HG02642 (cell line): Measurements from ENCODE around the gene SOAT2.

Source experiments
- ATAC-seq: cut with Tn5 transposase; IDR thresholded peaks from one replicate; pipeline ENCODE4 v1.9.1; 2021; ENCODE audit warnings: mild to moderate bottlenecking; ENCODE audit not compliant: unreplicated experiment, poor library complexity

The SOAT2 gene

GRCh38 chr12:53064613-53065436, 38.5 kb upstream of the SOAT2 start:
- no peak for ATAC-seq

GRCh38 chr12:53065470-53065869, 37.8 kb upstream of the SOAT2 start:
- ATAC-seq, result no peak

GRCh38 chr12:53065975-53066931, 37.0 kb upstream of the SOAT2 start:
- no peak for ATAC-seq

- ATAC-seq, result no peak
These were observed 36.0 kb upstream of the SOAT2 start for GRCh38 chr12:53067074-53067992.

GRCh38 chr12:53067993-53068770, 35.1 kb upstream of the SOAT2 start:
- no peak for ATAC-seq

GRCh38 chr12:53068811-53069585, 34.3 kb upstream of the SOAT2 start:
- no peak for ATAC-seq

GRCh38 chr12:53069621-53070410, 33.5 kb upstream of the SOAT2 start:
- no peak for ATAC-seq

GRCh38 chr12:53070877-53071492, 32.3 kb upstream of the SOAT2 start:
- no peak for ATAC-seq

GRCh38 chr12:53071591-53072551, 31.4 kb upstream of the SOAT2 start:
- no peak for ATAC-seq

- no peak for ATAC-seq
These were observed 29.4 kb upstream of the SOAT2 start for GRCh38 chr12:53073881-53074280.

GRCh38 chr12:53074283-53074998, 28.8 kb upstream of the SOAT2 start:
- ATAC-seq, result no peak

- no peak for ATAC-seq
These were observed 28.3 kb upstream of the SOAT2 start for GRCh38 chr12:53074999-53075370.

GRCh38 chr12:53076461-53076860, 26.8 kb upstream of the SOAT2 start:
- ATAC-seq, result no peak

- ATAC-seq, result no peak
These were observed 26.3 kb upstream of the SOAT2 start for GRCh38 chr12:53077030-53077429.

GRCh38 chr12:53078425-53079225, 24.7 kb upstream of the SOAT2 start:
- ATAC-seq, result peak; percentile 18
